Measurements from ENCODE around the gene COL12A1.

The COL12A1 gene

DNA sequence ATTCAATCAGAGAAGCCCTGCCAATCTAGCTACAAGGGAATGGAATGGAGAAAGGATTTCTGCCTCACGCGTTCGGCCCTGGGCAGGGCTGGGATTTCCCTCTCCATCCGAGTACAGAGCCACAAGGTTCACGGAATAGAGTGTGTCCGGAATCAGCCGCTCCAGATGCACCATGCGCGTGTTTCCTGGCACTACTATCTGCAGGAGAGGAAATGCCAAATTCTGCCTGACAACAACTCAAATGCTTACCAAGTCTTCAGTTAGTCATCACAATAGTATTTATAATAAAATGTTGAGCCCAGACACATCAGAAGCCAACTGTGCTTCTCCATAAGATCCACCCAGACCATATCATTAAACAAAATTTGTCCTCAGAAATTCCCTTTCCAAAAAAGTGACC, 75.1 kb downstream of the COL12A1 start:
- DNase-seq (ENCODE audit: low read depth) = peak; percentile 17
- Histone ChIP-seq H3K27me3 (replicated peaks; ENCODE audit: control insufficient read depth, insufficient read depth, low read length) (no peaks in the 10 kb centered on the region), H3K9me3 (ENCODE audit: control insufficient read depth, low read length) (no peaks in the 10 kb centered on the region), H3K9ac (ENCODE audit: low read length) (peak overlapping the region; percentile 17), H3K4me1 (ENCODE audit: control insufficient read depth, insufficient read depth, low read length) (peaks cover 61% of the 10 kb centered on the region), H3K36me3 (ENCODE audit: control insufficient read depth, insufficient read depth, low read length, severe bottlenecking) (peaks cover 94% of the 10 kb centered on the region), H3K4me3 (ENCODE audit: low read length) (peak overlapping the region; percentile 41)

DNA sequence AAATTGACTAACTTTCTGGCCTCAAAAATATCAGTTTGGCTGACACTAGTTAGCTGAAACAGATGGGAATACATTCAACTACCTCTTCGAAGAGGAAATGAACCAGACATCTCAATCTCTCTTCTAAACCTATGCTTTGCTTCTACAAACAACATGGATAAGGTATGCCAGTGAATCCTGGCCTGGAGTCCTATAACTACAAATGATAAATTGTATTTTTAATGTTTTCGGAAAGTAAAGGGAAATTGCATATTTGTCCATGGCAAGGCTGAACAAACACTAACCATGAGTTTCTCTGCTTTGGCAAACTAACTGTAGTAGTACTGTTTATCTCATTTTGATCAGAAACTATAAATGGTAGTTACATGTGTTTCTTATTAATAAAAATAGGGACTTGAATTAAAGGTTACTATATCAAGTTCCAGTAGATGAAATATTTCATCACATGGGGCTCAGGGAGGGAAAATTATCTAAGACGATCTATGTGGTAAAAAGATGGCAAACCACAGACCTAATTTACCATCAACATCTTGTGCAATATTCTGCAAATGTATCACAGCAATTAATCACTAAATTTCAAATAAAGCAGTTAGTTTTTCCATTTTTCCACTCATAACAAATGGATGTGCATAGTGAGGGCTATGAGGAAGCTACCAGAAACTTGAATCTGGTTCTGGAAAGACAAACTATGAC, 76.8 kb downstream of the COL12A1 start:
- no peaks in the 10 kb centered on the region for H3K27me3 ChIP-seq (replicated peaks; ENCODE audit: control insufficient read depth, insufficient read depth, low read length)
- peaks cover 61% of the 10 kb centered on the region for H3K4me1 ChIP-seq (ENCODE audit: control insufficient read depth, insufficient read depth, low read length)
- peak overlapping the region; percentile 44 for H3K4me3 ChIP-seq (ENCODE audit: low read length)
- no peaks in the 10 kb centered on the region for H3K9me3 ChIP-seq (ENCODE audit: control insufficient read depth, low read length)
- H3K9ac ChIP-seq (ENCODE audit: low read length) = peak overlapping the region; percentile 27
- no peak for DNase-seq (ENCODE audit: low read depth)
- peaks cover 96% of the 10 kb centered on the region for H3K36me3 ChIP-seq (ENCODE audit: control insufficient read depth, insufficient read depth, low read length, severe bottlenecking)

DNA sequence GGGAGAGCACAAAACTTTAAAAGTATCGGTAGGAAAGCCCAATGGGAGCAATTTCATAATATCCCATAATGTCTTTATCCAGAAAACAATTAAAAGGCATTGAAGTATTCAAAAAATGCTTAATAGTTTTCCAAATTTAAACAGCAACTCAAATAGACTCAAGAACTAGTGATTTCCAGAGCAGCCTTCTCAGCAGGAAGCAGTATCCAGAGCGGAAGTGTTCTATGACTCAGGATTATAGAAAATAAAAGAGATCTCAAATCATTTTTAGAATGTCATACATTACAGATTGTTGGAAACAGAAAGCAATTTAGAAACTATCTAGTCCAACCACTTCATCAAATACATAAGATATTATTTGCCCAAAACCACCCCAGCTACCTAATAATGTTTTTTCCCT, 79.3 kb downstream of the COL12A1 start:
- Histone ChIP-seq H3K27me3 (replicated peaks; ENCODE audit: control insufficient read depth, insufficient read depth, low read length) (no peaks in the 10 kb centered on the region), H3K9ac (ENCODE audit: low read length) (peak overlapping the region; percentile 17), H3K4me3 (ENCODE audit: low read length) (no peak overlapping the region), H3K4me1 (ENCODE audit: control insufficient read depth, insufficient read depth, low read length) (peaks cover 49% of the 10 kb centered on the region), H3K9me3 (ENCODE audit: control insufficient read depth, low read length) (no peaks in the 10 kb centered on the region), H3K36me3 (ENCODE audit: control insufficient read depth, insufficient read depth, low read length, severe bottlenecking) (peaks cover 96% of the 10 kb centered on the region)
- no peak for DNase-seq (ENCODE audit: low read depth)

DNA sequence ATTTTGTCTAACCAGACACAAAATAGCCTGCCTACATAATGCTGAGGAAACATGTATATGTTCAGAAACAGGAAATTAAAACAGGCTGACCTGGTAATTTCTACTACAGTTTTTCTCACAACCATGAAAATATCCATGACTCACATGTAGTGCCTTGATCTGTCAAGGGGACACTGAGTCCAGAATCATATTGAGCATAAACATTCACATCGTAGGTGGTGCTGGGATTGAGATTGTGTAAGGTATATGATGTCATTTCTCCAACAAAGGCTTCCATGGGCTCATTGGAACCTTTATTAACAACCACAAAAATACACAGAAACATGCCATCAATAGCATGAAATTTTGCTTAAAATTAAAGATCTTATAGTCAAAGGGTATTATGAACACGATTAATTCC, 80.9 kb downstream of the COL12A1 start:
- Histone ChIP-seq H3K9ac (ENCODE audit: low read length) (no peak overlapping the region), H3K4me3 (ENCODE audit: low read length) (no peak overlapping the region), H3K27me3 (replicated peaks; ENCODE audit: control insufficient read depth, insufficient read depth, low read length) (no peaks in the 10 kb centered on the region), H3K36me3 (ENCODE audit: control insufficient read depth, insufficient read depth, low read length, severe bottlenecking) (peaks cover 96% of the 10 kb centered on the region), H3K9me3 (ENCODE audit: control insufficient read depth, low read length) (no peaks in the 10 kb centered on the region), H3K4me1 (ENCODE audit: control insufficient read depth, insufficient read depth, low read length) (peaks cover 34% of the 10 kb centered on the region)
- no peak for DNase-seq (ENCODE audit: low read depth)

DNA sequence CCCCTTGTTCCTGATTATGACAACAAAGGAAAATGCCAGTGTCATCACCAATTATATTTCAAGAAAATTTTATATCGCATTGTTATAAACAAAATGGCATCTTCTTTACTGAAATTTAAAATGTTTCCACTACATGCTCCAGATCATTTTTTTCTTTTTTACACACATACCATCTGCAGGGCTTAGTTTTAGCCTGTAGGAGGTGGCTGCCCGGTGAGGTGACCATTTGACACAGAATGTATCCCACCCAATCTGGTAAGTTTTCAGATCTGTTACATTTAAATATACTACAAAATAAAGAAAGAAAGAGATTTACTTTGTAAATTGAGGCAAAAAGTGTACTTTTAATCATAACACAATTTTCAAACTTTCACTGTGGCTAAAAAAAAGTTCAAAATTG, 81.8 kb downstream of the COL12A1 start:
- no peak for DNase-seq (ENCODE audit: low read depth)
- Histone ChIP-seq H3K36me3 (ENCODE audit: control insufficient read depth, insufficient read depth, low read length, severe bottlenecking) (peaks cover 98% of the 10 kb centered on the region), H3K9ac (ENCODE audit: low read length) (no peak overlapping the region), H3K4me1 (ENCODE audit: control insufficient read depth, insufficient read depth, low read length) (peaks cover 25% of the 10 kb centered on the region), H3K27me3 (replicated peaks; ENCODE audit: control insufficient read depth, insufficient read depth, low read length) (no peaks in the 10 kb centered on the region), H3K4me3 (ENCODE audit: low read length) (no peak overlapping the region), H3K9me3 (ENCODE audit: control insufficient read depth, low read length) (no peaks in the 10 kb centered on the region)

DNA sequence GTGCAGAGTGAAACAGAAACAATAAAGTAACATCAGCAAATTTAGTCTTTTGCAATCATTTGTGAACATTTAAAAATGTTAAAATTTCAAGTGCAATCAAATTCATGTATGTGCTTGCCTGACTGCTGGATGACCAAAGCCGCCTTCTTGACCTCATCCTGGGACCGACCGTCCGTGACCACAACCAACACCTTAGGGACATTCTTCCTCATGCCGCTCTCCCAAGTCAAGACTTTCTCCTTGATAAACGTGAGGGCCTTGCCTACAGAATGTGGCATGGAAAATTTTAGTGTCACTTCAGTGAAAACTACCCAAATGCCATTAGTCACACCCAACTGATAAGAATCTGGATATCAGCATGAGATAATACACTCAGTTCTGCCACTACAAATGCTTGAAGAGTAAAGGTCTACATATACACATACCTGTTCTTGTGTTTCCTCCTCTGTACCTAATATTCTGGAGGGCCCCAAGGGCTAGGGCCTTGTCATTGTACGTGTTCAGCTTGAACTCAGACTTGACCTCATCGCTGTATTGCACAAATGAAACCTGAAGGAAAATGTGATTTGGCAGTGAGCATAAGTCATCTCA, 86.8 kb downstream of the COL12A1 start:
- no peak overlapping the region for H3K9ac ChIP-seq (ENCODE audit: low read length)
- H3K27me3 ChIP-seq (replicated peaks; ENCODE audit: control insufficient read depth, insufficient read depth, low read length) = no peaks in the 10 kb centered on the region
- DNase-seq (ENCODE audit: low read depth) = no peak
- peaks cover 22% of the 10 kb centered on the region for H3K4me1 ChIP-seq (ENCODE audit: control insufficient read depth, insufficient read depth, low read length)
- H3K9me3 ChIP-seq (ENCODE audit: control insufficient read depth, low read length) = no peaks in the 10 kb centered on the region
- no peak overlapping the region for H3K4me3 ChIP-seq (ENCODE audit: low read length)
- peaks cover 100% of the 10 kb centered on the region for H3K36me3 ChIP-seq (ENCODE audit: control insufficient read depth, insufficient read depth, low read length, severe bottlenecking)

DNA sequence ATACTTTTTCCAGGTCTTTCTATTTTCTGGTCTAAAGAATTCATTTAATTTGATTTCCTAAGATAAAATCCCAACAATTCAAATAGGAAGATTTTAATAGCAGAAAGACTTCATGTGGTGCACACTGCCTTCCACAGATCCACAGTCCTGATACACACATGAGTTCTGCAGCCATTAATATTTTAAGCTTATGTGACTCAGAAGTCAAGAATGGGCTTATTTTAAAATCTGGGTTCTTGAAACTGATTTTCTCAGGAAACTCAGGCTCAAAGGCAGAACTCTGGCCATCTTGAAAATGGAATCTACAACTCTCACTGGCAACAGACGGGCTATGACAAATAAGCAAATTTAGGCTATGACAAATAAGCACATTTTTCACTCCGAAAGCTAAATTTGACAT, 88.2 kb downstream of the COL12A1 start:
- H3K27me3 ChIP-seq (replicated peaks; ENCODE audit: control insufficient read depth, insufficient read depth, low read length) = no peaks in the 10 kb centered on the region
- peaks cover 99% of the 10 kb centered on the region for H3K36me3 ChIP-seq (ENCODE audit: control insufficient read depth, insufficient read depth, low read length, severe bottlenecking)
- no peaks in the 10 kb centered on the region for H3K9me3 ChIP-seq (ENCODE audit: control insufficient read depth, low read length)
- no peak overlapping the region for H3K4me3 ChIP-seq (ENCODE audit: low read length)
- peaks cover 31% of the 10 kb centered on the region for H3K4me1 ChIP-seq (ENCODE audit: control insufficient read depth, insufficient read depth, low read length)
- H3K9ac ChIP-seq (ENCODE audit: low read length) = no peak overlapping the region
- no peak for DNase-seq (ENCODE audit: low read depth)

DNA sequence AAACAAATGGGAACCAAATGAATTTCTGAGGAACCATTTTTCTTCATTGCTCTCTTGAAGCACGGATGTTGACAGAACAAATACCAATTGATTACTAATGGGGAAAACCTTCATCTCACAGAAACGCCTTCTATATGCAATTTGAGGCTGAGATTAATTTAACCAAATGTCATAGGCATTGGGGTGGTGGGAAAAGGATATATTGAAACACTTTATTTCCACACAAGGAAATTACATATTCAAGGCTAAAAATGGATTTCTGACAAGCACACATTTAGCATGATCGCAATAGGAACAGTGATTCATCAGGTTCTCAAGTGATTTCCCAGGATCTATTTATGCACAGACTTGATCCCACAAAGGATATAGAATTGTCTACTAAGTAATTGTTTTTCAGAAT, 88.9 kb downstream of the COL12A1 start:
- Histone ChIP-seq H3K27me3 (replicated peaks; ENCODE audit: control insufficient read depth, insufficient read depth, low read length) (no peaks in the 10 kb centered on the region), H3K4me1 (ENCODE audit: control insufficient read depth, insufficient read depth, low read length) (peaks cover 31% of the 10 kb centered on the region), H3K9ac (ENCODE audit: low read length) (no peak overlapping the region), H3K4me3 (ENCODE audit: low read length) (no peak overlapping the region), H3K9me3 (ENCODE audit: control insufficient read depth, low read length) (no peaks in the 10 kb centered on the region), H3K36me3 (ENCODE audit: control insufficient read depth, insufficient read depth, low read length, severe bottlenecking) (peaks cover 99% of the 10 kb centered on the region)
- no peak for DNase-seq (ENCODE audit: low read depth)

DNA sequence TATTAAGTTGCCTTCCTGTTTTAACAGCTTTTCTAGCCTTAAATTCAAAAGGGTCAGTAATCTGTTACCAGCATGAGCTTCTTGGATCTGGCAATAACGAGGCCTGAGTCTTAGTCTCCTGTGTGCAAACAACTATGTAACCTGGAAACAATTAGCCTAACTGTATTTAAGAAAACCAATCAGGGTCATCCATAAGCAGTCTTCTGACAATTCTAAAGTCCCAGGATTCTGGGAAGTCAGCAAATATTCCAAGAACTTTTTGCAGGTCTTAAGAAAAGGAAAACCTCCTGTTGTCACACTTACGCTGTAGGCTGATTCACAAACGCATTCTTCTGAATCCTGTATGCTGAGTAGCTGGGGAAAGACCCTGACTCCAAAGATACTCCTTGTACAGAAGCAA, 90.4 kb downstream of the COL12A1 start:
- Histone ChIP-seq H3K27me3 (replicated peaks; ENCODE audit: control insufficient read depth, insufficient read depth, low read length) (no peaks in the 10 kb centered on the region), H3K9me3 (ENCODE audit: control insufficient read depth, low read length) (no peaks in the 10 kb centered on the region), H3K4me1 (ENCODE audit: control insufficient read depth, insufficient read depth, low read length) (peaks cover 31% of the 10 kb centered on the region), H3K9ac (ENCODE audit: low read length) (peak overlapping the region; percentile 22), H3K4me3 (ENCODE audit: low read length) (peak overlapping the region; percentile 14), H3K36me3 (ENCODE audit: control insufficient read depth, insufficient read depth, low read length, severe bottlenecking) (peaks cover 99% of the 10 kb centered on the region)
- no peak for DNase-seq (ENCODE audit: low read depth)

DNA sequence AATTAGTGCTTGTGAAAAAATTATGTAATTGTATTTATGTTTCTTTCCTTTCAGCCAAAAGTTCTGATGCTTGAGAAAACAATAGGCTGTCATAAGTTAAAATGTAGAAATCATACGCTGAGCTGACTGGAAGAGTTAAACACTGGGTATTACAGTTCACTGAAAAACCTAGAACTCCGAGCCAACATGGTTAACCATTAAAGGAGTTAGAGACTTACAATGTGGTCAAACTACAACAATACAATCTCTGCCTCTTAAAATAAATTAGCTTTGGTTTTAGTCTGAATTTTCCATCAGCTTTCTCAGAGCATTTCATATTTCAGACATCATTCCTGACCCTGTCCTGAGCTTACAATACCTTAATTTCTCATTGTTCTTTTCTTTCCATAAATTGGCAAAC, 91.0 kb downstream of the COL12A1 start:
- Histone ChIP-seq H3K4me3 (ENCODE audit: low read length) (no peak overlapping the region), H3K36me3 (ENCODE audit: control insufficient read depth, insufficient read depth, low read length, severe bottlenecking) (peaks cover 99% of the 10 kb centered on the region), H3K9me3 (ENCODE audit: control insufficient read depth, low read length) (no peaks in the 10 kb centered on the region), H3K4me1 (ENCODE audit: control insufficient read depth, insufficient read depth, low read length) (peaks cover 35% of the 10 kb centered on the region), H3K27me3 (replicated peaks; ENCODE audit: control insufficient read depth, insufficient read depth, low read length) (no peaks in the 10 kb centered on the region), H3K9ac (ENCODE audit: low read length) (no peak overlapping the region)
- DNase-seq (ENCODE audit: low read depth) = no peak

DNA sequence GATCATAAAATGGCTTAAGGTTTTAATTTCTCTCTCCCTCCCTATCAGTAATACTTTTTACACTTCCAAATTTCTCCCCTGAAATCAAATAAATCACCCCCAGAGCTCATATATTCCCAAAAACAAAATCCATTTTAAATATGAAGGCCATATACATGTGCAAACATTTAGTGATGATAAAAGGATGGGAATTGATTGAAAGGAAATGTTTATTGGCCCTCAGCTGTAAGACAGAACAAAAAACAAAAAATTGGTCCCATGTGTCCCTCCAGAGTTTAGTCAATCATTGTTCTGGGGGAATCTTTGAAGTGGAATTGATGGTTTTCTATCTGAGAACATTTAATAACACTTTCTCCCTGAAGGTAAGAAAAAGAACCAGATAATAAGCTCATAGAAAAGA, 91.7 kb downstream of the COL12A1 start:
- DNase-seq (ENCODE audit: low read depth) = no peak
- no peaks in the 10 kb centered on the region for H3K27me3 ChIP-seq (replicated peaks; ENCODE audit: control insufficient read depth, insufficient read depth, low read length)

DNA sequence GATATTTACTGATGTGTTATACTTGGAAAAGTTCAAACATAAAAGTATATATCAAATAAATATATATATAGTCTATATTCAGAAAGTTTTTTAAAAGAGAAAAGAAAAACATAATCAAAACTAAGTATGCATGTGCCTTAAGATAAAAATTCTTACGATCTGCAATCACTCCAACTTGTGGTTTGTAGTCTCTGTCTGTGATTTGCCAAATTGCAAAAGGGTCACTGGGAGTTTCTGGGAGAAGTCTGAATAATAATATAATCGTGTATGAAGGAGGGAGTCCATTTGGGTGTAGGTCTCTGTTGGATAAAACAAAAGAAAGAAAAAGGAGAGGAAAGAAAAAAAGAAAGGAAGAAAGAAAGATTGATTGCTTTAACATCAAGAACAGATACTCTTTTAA, 92.4 kb downstream of the COL12A1 start:
- no peaks in the 10 kb centered on the region for H3K27me3 ChIP-seq (replicated peaks; ENCODE audit: control insufficient read depth, insufficient read depth, low read length)
- no peaks in the 10 kb centered on the region for H3K9me3 ChIP-seq (ENCODE audit: control insufficient read depth, low read length)
- no peak overlapping the region for H3K9ac ChIP-seq (ENCODE audit: low read length)
- H3K4me1 ChIP-seq (ENCODE audit: control insufficient read depth, insufficient read depth, low read length) = peaks cover 49% of the 10 kb centered on the region
- H3K4me3 ChIP-seq (ENCODE audit: low read length) = peak overlapping the region; percentile 21
- H3K36me3 ChIP-seq (ENCODE audit: control insufficient read depth, insufficient read depth, low read length, severe bottlenecking) = peaks cover 95% of the 10 kb centered on the region
- no peak for DNase-seq (ENCODE audit: low read depth)

More for the DNA sequence above, 91.7 kb downstream of the COL12A1 start:
- no peaks in the 10 kb centered on the region for H3K9me3 ChIP-seq (ENCODE audit: control insufficient read depth, low read length)
- no peak overlapping the region for H3K4me3 ChIP-seq (ENCODE audit: low read length)
- no peak overlapping the region for H3K9ac ChIP-seq (ENCODE audit: low read length)
- peaks cover 96% of the 10 kb centered on the region for H3K36me3 ChIP-seq (ENCODE audit: control insufficient read depth, insufficient read depth, low read length, severe bottlenecking)
- peaks cover 41% of the 10 kb centered on the region for H3K4me1 ChIP-seq (ENCODE audit: control insufficient read depth, insufficient read depth, low read length)

Measured in adipocyte (in vitro differentiated cells).